SK-N-SH (cell line): ENCODE data around the gene SMARCD2. TPM values are rescaled to one million over a fixed set of nuclear protein-coding genes. Genes with fewer than 3 reads are reported as not detected.

Experiments
- CTCF ChIA-PET: fragments of 300-600, 350-600 bp; formaldehyde crosslinking; extraction: SDS; loops from one replicate; lab custom pipeline; 2021; lab: Yijun Ruan, JAX
- POLR2A ChIA-PET: fragments of 350-600 bp; sonication (Branson Sonifier 250); formaldehyde crosslinking; extraction: SDS; loops from one replicate; lab custom pipeline; 2020; ENCODE audit warnings: antibody characterized with exemption, inconsistent platforms; lab: Yijun Ruan, JAX
- DNase-seq: peaks from one replicate; pipeline ENCODE4 v3.0.0; 2012
- H2AFZ ChIP-seq: fragments of 200-600 bp; sonication (generic); 2 replicates; pipeline ENCODE4 v1.8.1; 2016; ENCODE audit warnings: antibody characterized with exemption, mild to moderate bottlenecking, low read depth
- H3F3A ChIP-seq: fragments of 200-600 bp; sonication (generic); replicated peaks from 2 replicates; pipeline ENCODE3; 2016; ENCODE audit warnings: antibody characterized with exemption, mild to moderate bottlenecking; ENCODE audit not compliant: insufficient read depth
- H3K27ac ChIP-seq, 2 experiments: fragments of 200-500 bp in 1 of 2; fragments of 200-600 bp in 1 of 2; sonication (Bioruptor generic) in 1 of 2; sonication (generic), shearing (Covaris generic) in 1 of 2; 2 replicates each; pipeline versions ENCODE4 v1.5.1 to v1.6.1; 2014 to 2016; ENCODE audit warnings: low read depth in 2 of 2, inconsistent platforms in 1 of 2, low read length in 1 of 2, mild to moderate bottlenecking in 1 of 2, mixed read lengths in 1 of 2
- H3K27me3 ChIP-seq: fragments of 200-600 bp; sonication (generic), shearing (Covaris generic); 2 replicates; pipeline ENCODE4 v1.6.1; 2016; ENCODE audit warnings: mixed run types; ENCODE audit not compliant: insufficient read depth
- H3K36me3 ChIP-seq, 2 experiments: fragments of 200-500 bp in 1 of 2; fragments of 200-600 bp in 1 of 2; sonication (Bioruptor generic) in 1 of 2; sonication (generic) in 1 of 2; replicated peaks in 1 of 2; 2 replicates each; pipeline versions ENCODE3 to v1.5.1; 2014 to 2016; ENCODE audit warnings: low read length in 1 of 2, mild to moderate bottlenecking in 1 of 2; ENCODE audit not compliant: insufficient read depth in 2 of 2, control insufficient read depth in 1 of 2
- H3K4me1 ChIP-seq, 2 experiments: fragments of 200-500 bp in 1 of 2; fragments of 200-600 bp in 1 of 2; sonication (Bioruptor generic) in 1 of 2; sonication (generic), shearing (Covaris generic) in 1 of 2; 2 replicates each; pipeline versions ENCODE4 v1.5.1 to v1.6.1; 2014 to 2016; ENCODE audit warnings: low read depth in 1 of 2, low read length in 1 of 2, mixed run types in 1 of 2; ENCODE audit not compliant: insufficient read depth in 2 of 2, control insufficient read depth in 1 of 2
- H3K4me2 ChIP-seq: fragments of 200-600 bp; sonication (generic), shearing (Covaris generic); 2 replicates; pipeline ENCODE4 v1.6.1; 2017; ENCODE audit warnings: mixed run types
- H3K4me3 ChIP-seq, 2 experiments: fragments of 200-500 bp in 1 of 2; fragments of 200-600 bp in 1 of 2; sonication (Bioruptor generic) in 1 of 2; sonication (generic), shearing (Covaris generic) in 1 of 2; 2 replicates each; pipeline versions ENCODE4 v1.5.1 to v1.8.1; 2014 to 2016; ENCODE audit warnings: low read depth in 2 of 2, inconsistent platforms in 1 of 2, low read length in 1 of 2, mild to moderate bottlenecking in 1 of 2, mixed read lengths in 1 of 2, moderate library complexity in 1 of 2
- H3K79me2 ChIP-seq: fragments of 200-600 bp; sonication (generic); 2 replicates; pipeline ENCODE4 v1.8.1; 2017; ENCODE audit warnings: mild to moderate bottlenecking; ENCODE audit not compliant: insufficient read depth
- H3K9ac ChIP-seq: fragments of 200-600 bp; sonication (generic); 2 replicates; pipeline ENCODE4 v1.6.1; 2017; ENCODE audit warnings: mixed run types
- H3K9me2 ChIP-seq: fragments of 200-600 bp; sonication (generic); 2 replicates; pipeline ENCODE4 v1.6.1; 2017; ENCODE audit warnings: mixed run types
- H3K9me3 ChIP-seq: fragments of 200-600 bp; sonication (generic); 2 replicates; pipeline ENCODE4 v1.6.1; 2017; ENCODE audit warnings: mixed run types, mild to moderate bottlenecking, moderate library complexity
- H4K20me1 ChIP-seq: fragments of 200-600 bp; sonication (generic); 2 replicates; pipeline ENCODE4 v1.6.1; 2017; ENCODE audit warnings: mild to moderate bottlenecking, mixed run types; ENCODE audit not compliant: insufficient read depth
- CHD2 ChIP-seq: fragments of 150-350 bp; IDR thresholded peaks from 2 replicates; pipeline ENCODE4 v1.6.1; 2018; ENCODE audit warnings: low read length; ENCODE audit not compliant: partially characterized antibody
- ELF1 ChIP-seq: IDR thresholded peaks from 2 replicates; pipeline ENCODE4 v1.4.0; 2012
- EP300 ChIP-seq, 2 experiments: IDR thresholded peaks; 2 replicates each; pipeline versions ENCODE4 v1.4.0 to v1.6.1; 2012; ENCODE audit warnings: borderline replicate concordance in 1 of 2, low read depth in 1 of 2, low read length in 1 of 2
- FOSL2 ChIP-seq: IDR thresholded peaks from 2 replicates; pipeline ENCODE4 v1.4.0; 2012; ENCODE audit warnings: low read depth, mild to moderate bottlenecking, moderate library complexity, borderline replicate concordance
- FOXJ3 ChIP-seq: sonication (generic); formaldehyde crosslinking; IDR thresholded peaks from 2 replicates; pipeline ENCODE4 v1.5.1; 2020; ENCODE audit warnings: mild to moderate bottlenecking, missing genetic modification reagents
- FOXM1 ChIP-seq: IDR thresholded peaks from 2 replicates; pipeline ENCODE4 v1.4.0; 2012; ENCODE audit warnings: low read depth, mild to moderate bottlenecking
- GABPA ChIP-seq: IDR thresholded peaks from 2 replicates; pipeline ENCODE4 v1.4.0; 2012; ENCODE audit warnings: low read depth, mild to moderate bottlenecking
- JUND ChIP-seq: IDR thresholded peaks from 2 replicates; pipeline ENCODE4 v1.4.0; 2012
- MEF2A ChIP-seq: IDR thresholded peaks from 2 replicates; pipeline ENCODE4 v1.4.0; 2012; ENCODE audit warnings: low read depth, borderline replicate concordance
- MXI1 ChIP-seq: IDR thresholded peaks from 2 replicates; pipeline ENCODE4 v1.6.1; 2012; ENCODE audit warnings: mild to moderate bottlenecking, low read depth, low read length, improper control_type of control experiment
- NFIC ChIP-seq: IDR thresholded peaks from 2 replicates; pipeline ENCODE4 v1.4.0; 2012; ENCODE audit warnings: borderline replicate concordance
- NRF1 ChIP-seq: IDR thresholded peaks from 2 replicates; pipeline ENCODE4 v1.6.1; 2012; ENCODE audit warnings: low read depth, mild to moderate bottlenecking, low read length
- POLR2AphosphoS5 ChIP-seq: IDR thresholded peaks from 2 replicates; pipeline ENCODE4 v1.6.1; 2012; ENCODE audit warnings: low read depth, low read length
- RCOR1 ChIP-seq: fragments of 150-350 bp; IDR thresholded peaks from 2 replicates; pipeline ENCODE4 v1.6.1; 2017; ENCODE audit warnings: antibody characterized with exemption, low read length
- REST ChIP-seq: IDR thresholded peaks from 2 replicates; pipeline ENCODE4 v1.6.1; 2012; ENCODE audit warnings: mild to moderate bottlenecking, low read depth, low read length, moderate library complexity
- SIN3A ChIP-seq: IDR thresholded peaks from 2 replicates; pipeline ENCODE4 v1.6.1; 2012; ENCODE audit warnings: low read depth, mild to moderate bottlenecking, low read length, moderate library complexity, borderline replicate concordance
- TAF1 ChIP-seq: IDR thresholded peaks from 2 replicates; pipeline ENCODE4 v1.6.1; 2012; ENCODE audit warnings: low read depth, mild to moderate bottlenecking, low read length, moderate library complexity, borderline replicate concordance
- TCF12 ChIP-seq: IDR thresholded peaks from 2 replicates; pipeline ENCODE4 v1.4.0; 2012
- TEAD4 ChIP-seq: IDR thresholded peaks from 2 replicates; pipeline ENCODE4 v1.4.0; 2012; ENCODE audit warnings: mild to moderate bottlenecking, borderline replicate concordance; ENCODE audit not compliant: insufficient read depth
- USF1 ChIP-seq: IDR thresholded peaks from 2 replicates; pipeline ENCODE4 v1.4.0; 2012; ENCODE audit warnings: low read depth, borderline replicate concordance
- YY1 ChIP-seq: IDR thresholded peaks from 2 replicates; pipeline ENCODE4 v1.4.0; 2012; ENCODE audit warnings: low read depth, mild to moderate bottlenecking
- WGBS: methylation state at CpG from one replicate; pipeline ENCODE4 v1.1.6; 2017; ENCODE audit warnings: low lambda C conversion rate; 5-methylcytosine and 5-hydroxymethylcytosine counted together
- polyA plus RNA-seq, 3 experiments: library from polyadenylated mRNA; depleted of rRNA; stranded (reverse); fragments of >200 nt; gene quantifications; 2 replicates each; pipeline ENCODE4 v1.2.3, GENCODE V29; 2012
- TF ChIP-seq, protein P1 (sequence below): fragments of 200-600 bp; sonication (generic); IDR thresholded peaks from 2 replicates; pipeline ENCODE4 v1.6.1; 2017; ENCODE audit warnings: antibody characterized with exemption, mild to moderate bottlenecking, moderate library complexity
- TF ChIP-seq, protein P2 (sequence below): IDR thresholded peaks from 2 replicates; pipeline ENCODE4 v1.4.0; 2012; ENCODE audit warnings: low read depth, borderline replicate concordance
- TF ChIP-seq, protein P3 (sequence below): fragments of 150-350 bp; IDR thresholded peaks from 2 replicates; pipeline ENCODE4 v1.6.1; 2017; ENCODE audit warnings: antibody characterized with exemption, low read length, low read depth, borderline replicate concordance

The SMARCD2 gene
- polyA plus RNA-seq, 1 of the 3 experiments (the other 2 are of a cell fraction): 89.1 TPM

GRCh38 chr17:63834431-63835166, 7.9 kb downstream of the SMARCD2 start:
- peak; percentile 87 for DNase-seq
- no peak overlapping the region for H3K9ac ChIP-seq
- peaks cover 58 to 69% of the 10 kb centered on the region in 2 experiments for H3K36me3 ChIP-seq
- no peak overlapping the region for H3K4me2 ChIP-seq
- no peaks in the 10 kb centered on the region for H3K9me3 ChIP-seq
- no peaks in the 10 kb centered on the region for H3K9me2 ChIP-seq
- ChIA-PET POLR2A (interaction anchor here (1.2 to 9.1 kb wide), 5 partner anchors 7 to 61 kb away, joined by 4 to 108 read pairs (median 4); partner anchors contain the start of genes CCDC47 and SMARCD2), CTCF (interaction anchor here (0.7 to 3.1 kb wide), 49 partner anchors 9 to 704 kb away, joined by 3 to 27 read pairs (median 4); partner anchors contain the start of genes CCDC47, DDX42, PSMC5 and STRADA)
- no peaks in the 10 kb centered on the region for H3K27me3 ChIP-seq
- H3K27ac ChIP-seq: peak overlapping the region; percentile 12 to 71; a peak in 3 of 4 replicates
- H2AFZ ChIP-seq: no peak overlapping the region
- H4K20me1 ChIP-seq: peaks cover 29% of the 10 kb centered on the region
- peaks cover 46% of the 10 kb centered on the region for H3K79me2 ChIP-seq
- 31% methylated on average over 13 of the region's 13 CpGs for WGBS
- H3K4me3 ChIP-seq: no peak overlapping the region
- peaks cover 30% of the 10 kb centered on the region for H3F3A ChIP-seq
- peaks cover 11 to 29% of the 10 kb centered on the region in 2 experiments for H3K4me1 ChIP-seq
- TF ChIP-seq FOXM1: no peak
- peak; percentile 43; the same call in 1 of the 2 replicates for TF ChIP-seq TAF1
- TF ChIP-seq YY1: peak; percentile 57; the same call in 1 of the 2 replicates
- TF ChIP-seq MEF2A: no peak
- TF ChIP-seq, protein P1, sequence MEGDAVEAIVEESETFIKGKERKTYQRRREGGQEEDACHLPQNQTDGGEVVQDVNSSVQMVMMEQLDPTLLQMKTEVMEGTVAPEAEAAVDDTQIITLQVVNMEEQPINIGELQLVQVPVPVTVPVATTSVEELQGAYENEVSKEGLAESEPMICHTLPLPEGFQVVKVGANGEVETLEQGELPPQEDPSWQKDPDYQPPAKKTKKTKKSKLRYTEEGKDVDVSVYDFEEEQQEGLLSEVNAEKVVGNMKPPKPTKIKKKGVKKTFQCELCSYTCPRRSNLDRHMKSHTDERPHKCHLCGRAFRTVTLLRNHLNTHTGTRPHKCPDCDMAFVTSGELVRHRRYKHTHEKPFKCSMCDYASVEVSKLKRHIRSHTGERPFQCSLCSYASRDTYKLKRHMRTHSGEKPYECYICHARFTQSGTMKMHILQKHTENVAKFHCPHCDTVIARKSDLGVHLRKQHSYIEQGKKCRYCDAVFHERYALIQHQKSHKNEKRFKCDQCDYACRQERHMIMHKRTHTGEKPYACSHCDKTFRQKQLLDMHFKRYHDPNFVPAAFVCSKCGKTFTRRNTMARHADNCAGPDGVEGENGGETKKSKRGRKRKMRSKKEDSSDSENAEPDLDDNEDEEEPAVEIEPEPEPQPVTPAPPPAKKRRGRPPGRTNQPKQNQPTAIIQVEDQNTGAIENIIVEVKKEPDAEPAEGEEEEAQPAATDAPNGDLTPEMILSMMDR: peak; percentile 95
- no peak for TF ChIP-seq FOSL2
- no peak for TF ChIP-seq ELF1
- TF ChIP-seq USF1: no peak
- peak; percentile 78 for TF ChIP-seq CHD2
- TF ChIP-seq TEAD4: no peak
- no peak for TF ChIP-seq FOXJ3
- TF ChIP-seq EP300 (IDR thresholded peaks at IDR 0.05; ENCODE audit: borderline replicate concordance in 1 of 2, low read depth in 1 of 2, low read length in 1 of 2): peak in 1 of 2 experiments; percentile 15; a peak in 1 of 4 replicates
- TF ChIP-seq MXI1: peak; percentile 92
- TF ChIP-seq TCF12: no peak
- peak; percentile 80 for TF ChIP-seq SIN3A
- TF ChIP-seq RCOR1: peak; percentile 66
- TF ChIP-seq, protein P2, sequence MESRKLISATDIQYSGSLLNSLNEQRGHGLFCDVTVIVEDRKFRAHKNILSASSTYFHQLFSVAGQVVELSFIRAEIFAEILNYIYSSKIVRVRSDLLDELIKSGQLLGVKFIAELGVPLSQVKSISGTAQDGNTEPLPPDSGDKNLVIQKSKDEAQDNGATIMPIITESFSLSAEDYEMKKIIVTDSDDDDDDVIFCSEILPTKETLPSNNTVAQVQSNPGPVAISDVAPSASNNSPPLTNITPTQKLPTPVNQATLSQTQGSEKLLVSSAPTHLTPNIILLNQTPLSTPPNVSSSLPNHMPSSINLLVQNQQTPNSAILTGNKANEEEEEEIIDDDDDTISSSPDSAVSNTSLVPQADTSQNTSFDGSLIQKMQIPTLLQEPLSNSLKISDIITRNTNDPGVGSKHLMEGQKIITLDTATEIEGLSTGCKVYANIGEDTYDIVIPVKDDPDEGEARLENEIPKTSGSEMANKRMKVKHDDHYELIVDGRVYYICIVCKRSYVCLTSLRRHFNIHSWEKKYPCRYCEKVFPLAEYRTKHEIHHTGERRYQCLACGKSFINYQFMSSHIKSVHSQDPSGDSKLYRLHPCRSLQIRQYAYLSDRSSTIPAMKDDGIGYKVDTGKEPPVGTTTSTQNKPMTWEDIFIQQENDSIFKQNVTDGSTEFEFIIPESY: no peak; the same call in 1 of the 2 replicates
- no peak for TF ChIP-seq REST
- 0 out of 2 replicates have a peak, but pooled peaks have one; percentile 32 for TF ChIP-seq POLR2AphosphoS5
- no peak for TF ChIP-seq JUND
- TF ChIP-seq NRF1: no peak
- TF ChIP-seq, protein P3, sequence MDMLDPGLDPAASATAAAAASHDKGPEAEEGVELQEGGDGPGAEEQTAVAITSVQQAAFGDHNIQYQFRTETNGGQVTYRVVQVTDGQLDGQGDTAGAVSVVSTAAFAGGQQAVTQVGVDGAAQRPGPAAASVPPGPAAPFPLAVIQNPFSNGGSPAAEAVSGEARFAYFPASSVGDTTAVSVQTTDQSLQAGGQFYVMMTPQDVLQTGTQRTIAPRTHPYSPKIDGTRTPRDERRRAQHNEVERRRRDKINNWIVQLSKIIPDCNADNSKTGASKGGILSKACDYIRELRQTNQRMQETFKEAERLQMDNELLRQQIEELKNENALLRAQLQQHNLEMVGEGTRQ: 0 out of 2 replicates have a peak, but pooled peaks have one; percentile 22
- TF ChIP-seq GABPA: no peak
- TF ChIP-seq NFIC: no peak
